Measurements from ENCODE around the gene TCN2.
"Not testable (repeated sequence)": the region's sequence is repeated elsewhere in the genome, so short reads cannot be mapped to it uniquely, and the experiment has no call there.

The TCN2 gene

GRCh38 chr22:30574095-30574981 lies 32.6 kb upstream of the TCN2 start, which contains the start of gene GAL3ST1:
Gene GAL3ST1 (minus strand): TSS chr22:30574665. CDS start chr22:30557392, 17,273 bp downstream.
- DNase-seq, result peak; percentile 69
- in situ Hi-C loops (cut with HindIII; ENCODE audit: low pct_ligation_motif_present, low pct_unique_long_range_greater_than_20kb, low sequenced_read_pairs), result no loop called here

DNA sequence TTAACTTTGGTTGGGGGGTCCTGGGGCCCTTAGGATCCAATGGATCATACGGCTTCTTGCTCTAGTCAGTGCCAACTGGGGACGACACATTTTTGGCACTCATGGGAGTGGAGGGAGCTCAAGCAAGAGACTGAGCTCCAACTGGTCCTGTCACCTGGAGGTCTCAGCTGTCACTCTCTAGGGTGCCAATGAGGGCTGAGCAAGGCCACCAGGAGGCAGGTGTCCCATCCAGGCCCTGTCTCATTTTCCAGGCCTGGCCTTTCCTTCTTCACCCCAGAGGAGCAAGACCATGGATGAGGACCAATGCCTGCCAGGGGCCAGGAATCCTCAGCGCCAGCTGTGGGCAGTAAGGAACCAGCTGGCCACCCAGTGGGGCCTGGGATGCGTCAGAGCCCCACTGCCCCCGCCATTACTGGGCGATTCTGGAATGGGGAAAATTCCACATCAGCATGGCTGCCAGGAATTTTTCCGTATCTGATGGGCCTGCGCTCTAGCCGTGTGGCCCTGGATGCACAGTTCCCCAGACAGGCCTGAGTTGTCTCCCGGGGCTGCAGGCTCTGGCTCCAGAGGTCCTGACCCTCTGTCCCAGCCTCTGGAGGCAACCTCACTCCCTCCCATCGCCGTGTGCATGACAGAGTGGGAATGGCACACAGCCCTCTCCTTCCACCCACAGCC lies 31.8 kb upstream of the TCN2 start:
- peak; percentile 77 for DNase-seq
- in situ Hi-C loops (cut with HindIII; ENCODE audit: low pct_ligation_motif_present, low pct_unique_long_range_greater_than_20kb, low sequenced_read_pairs), result no loop called here

DNA sequence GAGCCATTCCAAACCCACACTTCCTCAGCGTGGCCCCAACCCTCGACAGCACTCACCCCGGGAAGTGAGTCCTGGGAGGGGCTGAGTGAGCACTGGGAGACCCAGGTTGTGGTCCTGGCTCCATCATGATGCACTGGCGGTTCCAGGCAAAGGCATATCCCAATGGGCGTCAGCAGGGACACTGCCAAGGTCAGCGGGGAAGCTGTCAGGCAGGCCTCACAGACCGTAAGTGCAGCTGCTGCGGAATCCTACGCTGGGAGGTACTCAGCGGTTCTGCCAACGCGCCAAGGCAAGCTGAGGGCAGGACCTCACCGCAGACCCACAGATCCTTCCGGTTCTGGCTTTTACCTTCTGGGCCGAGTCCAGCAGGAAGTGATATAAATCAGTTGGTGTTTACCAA lies 31.1 kb upstream of the TCN2 start:
- in situ Hi-C loops (cut with HindIII; ENCODE audit: low pct_ligation_motif_present, low pct_unique_long_range_greater_than_20kb, low sequenced_read_pairs), result no loop called here
- DNase-seq, result no peak

GRCh38 chr22:30578481-30578880 lies 28.5 kb upstream of the TCN2 start:
- in situ Hi-C loops (cut with HindIII; ENCODE audit: low pct_ligation_motif_present, low pct_unique_long_range_greater_than_20kb, low sequenced_read_pairs), result no loop called here
- no peak for DNase-seq

GRCh38 chr22:30580896-30581295 lies 26.1 kb upstream of the TCN2 start:
- DNase-seq, result no peak
- in situ Hi-C loops (cut with HindIII; ENCODE audit: low pct_ligation_motif_present, low pct_unique_long_range_greater_than_20kb, low sequenced_read_pairs), result no loop called here

- no peak for DNase-seq
- in situ Hi-C loops (cut with HindIII; ENCODE audit: low pct_ligation_motif_present, low pct_unique_long_range_greater_than_20kb, low sequenced_read_pairs), result no loop called here
Observed at GRCh38 chr22:30582051-30582450, 24.9 kb upstream of the TCN2 start.

GRCh38 chr22:30582788-30583545 lies 24.0 kb upstream of the TCN2 start:
- no peak for DNase-seq
- in situ Hi-C loops (cut with HindIII; ENCODE audit: low pct_ligation_motif_present, low pct_unique_long_range_greater_than_20kb, low sequenced_read_pairs), result no loop called here

- in situ Hi-C loops (cut with HindIII; ENCODE audit: low pct_ligation_motif_present, low pct_unique_long_range_greater_than_20kb, low sequenced_read_pairs), result no loop called here
Observed at GRCh38 chr22:30584441-30584840, 22.5 kb upstream of the TCN2 start.

DNA sequence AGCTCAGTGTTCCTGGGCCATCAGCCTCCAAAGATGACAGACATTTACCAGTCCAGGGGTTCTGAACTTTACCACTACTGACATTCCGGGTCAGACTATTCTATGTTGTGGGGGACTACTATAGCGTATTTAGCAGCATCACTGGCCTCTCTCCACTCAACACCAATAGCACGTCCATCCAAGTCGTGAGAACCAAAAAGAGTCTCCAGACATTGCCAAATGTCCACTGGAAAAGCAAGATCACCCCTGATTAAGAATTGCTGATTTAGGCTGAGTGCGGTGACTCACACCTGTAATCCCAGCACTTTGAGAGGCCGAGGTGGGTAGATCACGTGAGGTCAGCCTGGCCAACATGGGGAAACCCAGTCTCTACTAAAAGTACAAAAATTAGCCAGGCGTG lies 20.6 kb upstream of the TCN2 start:
- no peak for DNase-seq
- in situ Hi-C loops (cut with HindIII; ENCODE audit: low pct_ligation_motif_present, low pct_unique_long_range_greater_than_20kb, low sequenced_read_pairs), result no loop called here

More at GRCh38 chr22:30584441-30584840, 22.5 kb upstream of the TCN2 start:
- no peak for DNase-seq

DNA sequence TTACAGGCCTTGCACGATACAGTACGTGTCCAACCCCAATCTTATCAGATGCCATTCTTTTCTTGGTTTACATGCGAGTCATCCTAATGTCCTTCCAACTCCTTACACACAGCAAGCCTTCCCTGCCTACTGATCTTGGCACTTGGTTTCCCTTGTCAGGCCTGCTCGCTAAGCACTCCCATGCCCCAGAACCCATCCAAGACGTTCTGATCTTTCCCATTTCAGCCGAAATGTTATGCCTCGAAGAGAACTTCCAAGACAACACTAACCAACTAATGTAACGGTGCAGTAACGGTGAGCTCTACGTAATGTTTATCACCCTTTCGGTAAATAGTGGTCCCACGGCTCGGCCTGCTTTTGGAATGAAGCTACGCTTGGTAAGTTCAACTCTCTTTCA lies 15.8 kb upstream of the TCN2 start:
- DNase-seq, result peak; percentile 11
- in situ Hi-C loops (cut with HindIII; ENCODE audit: low pct_ligation_motif_present, low pct_unique_long_range_greater_than_20kb, low sequenced_read_pairs), result no loop called here

DNA sequence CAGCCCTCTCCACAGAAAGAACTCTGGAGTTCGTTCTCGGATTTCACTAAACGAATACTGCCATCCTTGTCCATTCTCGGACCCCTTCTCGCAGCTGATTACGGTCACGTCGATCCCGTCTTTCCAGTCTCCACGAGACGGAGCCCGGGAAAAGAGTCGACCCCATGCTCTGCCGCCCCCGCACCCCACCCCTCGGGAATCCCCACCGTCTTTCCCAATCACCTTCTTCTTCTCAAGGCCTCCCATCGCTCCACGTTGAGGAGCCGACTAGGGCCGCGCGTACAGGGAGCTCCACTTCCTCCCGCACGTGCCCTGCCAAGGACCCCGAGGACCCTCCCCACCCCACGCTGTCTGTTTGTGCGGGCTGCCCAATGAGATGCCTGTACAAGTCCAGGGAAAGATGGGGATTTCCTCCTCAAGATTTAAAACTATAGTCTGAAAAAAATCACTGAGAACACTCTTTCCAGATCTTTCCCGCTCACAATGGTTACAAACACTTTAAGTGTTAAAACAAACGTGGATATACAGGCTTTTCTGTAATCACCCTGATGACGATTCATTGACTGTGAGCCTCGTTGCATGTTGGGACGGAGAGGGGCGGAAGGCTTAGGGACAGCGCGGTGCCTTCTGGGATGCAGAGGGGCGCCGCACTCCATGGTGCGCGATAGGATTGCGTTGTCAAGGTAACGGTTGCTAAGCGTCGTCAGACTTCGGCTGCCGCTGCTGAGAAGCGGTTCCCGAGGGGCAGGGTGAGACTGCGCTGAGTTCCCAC lies 15.2 kb upstream of the TCN2 start, which contains the start of gene PES1:
Gene PES1, minus strand, starts transcription at position 323 of the 772 bp plus-strand sequence. Its CDS starts 77 bp downstream, at position 246.
- in situ Hi-C loops (cut with HindIII; ENCODE audit: low pct_ligation_motif_present, low pct_unique_long_range_greater_than_20kb, low sequenced_read_pairs), result no loop called here
- peak; percentile 96 for DNase-seq

- in situ Hi-C loops (cut with HindIII; ENCODE audit: low pct_ligation_motif_present, low pct_unique_long_range_greater_than_20kb, low sequenced_read_pairs); DNase-seq: not testable (repeated sequence)
Observed at GRCh38 chr22:30592360-30592713, 14.6 kb upstream of the TCN2 start.

- DNase-seq, result no peak
- in situ Hi-C loops (cut with HindIII; ENCODE audit: low pct_ligation_motif_present, low pct_unique_long_range_greater_than_20kb, low sequenced_read_pairs), result no loop called here
Observed at GRCh38 chr22:30596199-30596598, 10.8 kb upstream of the TCN2 start.

DNA sequence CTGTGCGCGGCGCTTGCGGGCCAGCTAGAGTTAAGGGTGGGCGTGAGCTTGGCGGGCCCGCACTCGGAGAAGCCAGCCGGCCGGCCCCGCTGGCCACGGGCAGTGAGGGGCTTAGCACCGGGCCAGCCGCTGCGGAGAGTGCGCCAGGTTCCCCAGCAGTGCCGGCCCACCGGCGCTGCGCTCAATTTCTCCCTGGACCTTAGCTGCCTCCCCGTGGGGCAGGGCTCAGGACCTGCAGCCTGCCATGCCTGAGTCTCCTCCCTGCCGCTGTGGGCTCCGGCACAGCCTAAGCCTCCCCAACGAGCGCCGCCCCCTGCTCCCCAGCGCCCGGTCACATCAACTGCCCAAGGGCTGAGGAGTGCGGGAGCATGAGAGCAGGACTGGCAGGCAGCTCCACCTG lies 10.1 kb upstream of the TCN2 start:
- in situ Hi-C loops (cut with HindIII; ENCODE audit: low pct_ligation_motif_present, low pct_unique_long_range_greater_than_20kb, low sequenced_read_pairs), result no loop called here
- no peak for DNase-seq

DNA sequence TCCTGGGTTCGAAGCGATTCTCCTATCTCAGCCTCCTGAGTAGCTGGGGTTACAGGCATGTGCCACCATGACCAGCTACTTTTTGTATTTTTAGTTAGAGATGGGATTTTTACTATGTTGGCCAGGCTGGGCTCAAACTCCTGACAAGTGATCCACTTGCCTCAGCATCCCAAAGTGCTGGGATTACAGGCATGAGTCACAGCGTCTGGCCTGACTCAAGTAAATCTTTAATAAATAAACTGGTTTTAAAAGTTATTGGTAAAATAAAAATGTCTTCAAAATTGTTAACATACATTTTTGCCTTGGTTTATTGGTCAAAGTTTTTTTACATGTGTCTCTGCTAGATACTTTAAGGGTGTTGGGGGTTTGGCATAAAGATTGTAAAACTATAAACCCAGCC lies 8.0 kb upstream of the TCN2 start:
- no peak for DNase-seq
- in situ Hi-C loops (cut with HindIII; ENCODE audit: low pct_ligation_motif_present, low pct_unique_long_range_greater_than_20kb, low sequenced_read_pairs), result no loop called here

DNA sequence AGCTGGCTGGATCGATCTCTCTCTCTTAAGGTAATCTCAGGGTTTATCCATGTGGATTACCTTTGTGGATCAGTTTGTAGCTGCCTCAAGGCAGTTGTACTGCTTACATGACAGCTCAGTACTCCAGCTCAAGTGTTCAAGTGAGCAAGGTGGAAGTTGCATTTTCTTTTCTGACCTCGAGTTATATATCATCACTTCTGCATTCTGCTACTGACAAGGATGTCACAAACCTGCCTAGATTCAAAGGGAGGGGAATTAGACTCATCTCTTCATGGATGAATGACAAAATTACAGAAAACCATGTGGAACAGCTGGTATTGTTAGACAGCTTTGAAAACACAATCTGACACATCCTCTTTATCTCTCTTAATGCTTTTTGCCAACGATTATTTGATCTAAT lies 6.1 kb upstream of the TCN2 start:
- DNase-seq, result no peak
- in situ Hi-C loops (cut with HindIII; ENCODE audit: low pct_ligation_motif_present, low pct_unique_long_range_greater_than_20kb, low sequenced_read_pairs), result no loop called here

DNA sequence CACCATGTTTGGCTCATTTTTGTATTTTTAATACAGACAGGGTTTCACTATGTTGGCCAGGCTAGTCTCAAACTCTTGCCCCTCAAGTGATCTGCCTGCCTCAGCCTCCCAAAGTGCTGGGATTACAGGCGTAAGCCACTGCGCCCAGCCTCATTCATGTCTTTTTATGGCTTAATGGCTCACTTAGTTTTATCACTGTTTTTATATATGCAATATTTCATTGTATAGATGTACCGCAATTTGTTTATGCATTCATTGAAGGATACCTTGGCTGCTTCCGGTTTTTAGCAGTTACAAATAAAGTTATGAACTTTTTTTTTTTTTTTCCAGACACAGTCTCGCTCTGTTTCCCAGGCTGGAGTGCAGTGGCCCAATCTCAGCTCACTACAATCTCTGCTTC lies 5.5 kb upstream of the TCN2 start:
- in situ Hi-C loops (cut with HindIII; ENCODE audit: low pct_ligation_motif_present, low pct_unique_long_range_greater_than_20kb, low sequenced_read_pairs), result no loop called here
- no peak for DNase-seq

DNA sequence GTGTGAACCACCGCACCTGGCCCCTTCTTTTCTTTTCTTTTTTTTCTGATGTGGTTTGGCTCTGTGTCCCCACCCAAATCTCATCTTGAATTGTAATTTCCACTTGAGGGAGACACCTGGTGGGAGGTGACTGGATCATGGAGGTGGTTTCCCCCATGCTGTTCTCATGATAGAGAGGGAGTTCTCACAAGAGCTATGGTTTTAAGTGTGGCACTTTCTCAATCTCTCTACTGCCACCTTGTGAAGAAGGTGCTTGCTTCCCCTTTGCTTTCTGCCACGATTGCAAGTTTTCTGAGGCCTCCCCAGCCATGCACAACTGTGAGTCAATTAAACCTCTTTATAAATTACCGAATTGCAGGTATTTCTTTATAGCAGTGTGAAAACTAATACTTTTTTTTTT lies 4.9 kb upstream of the TCN2 start:
- DNase-seq, result peak; percentile 55
- in situ Hi-C loops (cut with HindIII; ENCODE audit: low pct_ligation_motif_present, low pct_unique_long_range_greater_than_20kb, low sequenced_read_pairs), result no loop called here

Data from ACHN (cell line).